Suprapubic skin (tissue), 4 donors: Measurements from ENCODE around the gene NRXN3.

Experiments used
- EP300 ChIP-seq: sonication (generic); formaldehyde crosslinking; IDR thresholded peaks from one replicate; pipeline ENCODE4 v1.6.1; 2017; ENCODE audit warnings: antibody characterized with exemption
- POLR2A ChIP-seq, 2 donors: fragments of 450-650 bp; IDR thresholded peaks; one replicate each; pipeline ENCODE4 v1.6.1; 2017; ENCODE audit warnings: antibody characterized with exemption in 2 of 2, mild to moderate bottlenecking in 2 of 2, moderate library complexity in 2 of 2
- POLR2AphosphoS5 ChIP-seq, 3 donors: sonication (generic); formaldehyde crosslinking; IDR thresholded peaks; one replicate each; pipeline ENCODE4 v1.6.1; 2017; ENCODE audit warnings: antibody characterized with exemption in 3 of 3
- TF ChIP-seq, protein P1 (sequence below), 2 donors: fragments of 200-600 bp in 1 of 2; fragments of 450-650 bp in 1 of 2; sonication (generic) in 1 of 2; IDR thresholded peaks; one replicate each; pipeline ENCODE4 v1.5.1; 2016 to 2019; ENCODE audit warnings: antibody characterized with exemption in 2 of 2, mild to moderate bottlenecking in 1 of 2, moderate library complexity in 1 of 2

GRCh38 chr14:79788346-79788745 lies 1618.2 kb downstream of the NRXN3 start:
- TF ChIP-seq, protein P1, sequence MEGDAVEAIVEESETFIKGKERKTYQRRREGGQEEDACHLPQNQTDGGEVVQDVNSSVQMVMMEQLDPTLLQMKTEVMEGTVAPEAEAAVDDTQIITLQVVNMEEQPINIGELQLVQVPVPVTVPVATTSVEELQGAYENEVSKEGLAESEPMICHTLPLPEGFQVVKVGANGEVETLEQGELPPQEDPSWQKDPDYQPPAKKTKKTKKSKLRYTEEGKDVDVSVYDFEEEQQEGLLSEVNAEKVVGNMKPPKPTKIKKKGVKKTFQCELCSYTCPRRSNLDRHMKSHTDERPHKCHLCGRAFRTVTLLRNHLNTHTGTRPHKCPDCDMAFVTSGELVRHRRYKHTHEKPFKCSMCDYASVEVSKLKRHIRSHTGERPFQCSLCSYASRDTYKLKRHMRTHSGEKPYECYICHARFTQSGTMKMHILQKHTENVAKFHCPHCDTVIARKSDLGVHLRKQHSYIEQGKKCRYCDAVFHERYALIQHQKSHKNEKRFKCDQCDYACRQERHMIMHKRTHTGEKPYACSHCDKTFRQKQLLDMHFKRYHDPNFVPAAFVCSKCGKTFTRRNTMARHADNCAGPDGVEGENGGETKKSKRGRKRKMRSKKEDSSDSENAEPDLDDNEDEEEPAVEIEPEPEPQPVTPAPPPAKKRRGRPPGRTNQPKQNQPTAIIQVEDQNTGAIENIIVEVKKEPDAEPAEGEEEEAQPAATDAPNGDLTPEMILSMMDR (IDR thresholded peaks at IDR 0.05) = no peak
- TF ChIP-seq POLR2AphosphoS5 (IDR thresholded peaks at IDR 0.05) (no peak), POLR2A (IDR thresholded peaks at IDR 0.05) (no peak), EP300 (no peak)
